Measurements from ENCODE around the gene SYTL2. TPM values are rescaled to one million over a fixed set of nuclear protein-coding genes. Genes with fewer than 3 reads are reported as not detected.

SYTL2 gene
- total and polyA plus RNA-seq, 2 experiments from 2014 or later = 3.4 to 7.2 TPM

GRCh38 chr11:85848006-85848405, 37.1 kb upstream of the SYTL2 start (continued):
- TF ChIP-seq ZNF462 (CRISPR knock-in tag; IDR thresholded peaks at IDR 0.05) (no peak), EZH2phosphoT487 (IDR thresholded peaks at IDR 0.05; ENCODE audit: unreplicated experiment) (no peak), CTCF (conservative IDR thresholded peaks at IDR 0.05; ENCODE audit: low read depth in 2 of 2) (no peak), ZNF331 (CRISPR knock-in tag; IDR thresholded peaks at IDR 0.05; ENCODE audit: low read depth) (no peak), ZNF114 (CRISPR knock-in tag; IDR thresholded peaks at IDR 0.05) (no peak), POLR2AphosphoS5 (IDR thresholded peaks at IDR 0.05; ENCODE audit: low read depth) (no peak), NANOG (IDR thresholded peaks at IDR 0.05; ENCODE audit: borderline replicate concordance) (no peak), CREB1 (CRISPR knock-in tag; IDR thresholded peaks at IDR 0.05; ENCODE audit: low read depth) (no peak), STAT1 (IDR thresholded peaks at IDR 0.05; ENCODE audit: unreplicated experiment) (no peak)

- DNase-seq (ENCODE audit: low spot score) (no peak), ATAC-seq (no peak)
- Mint-ChIP-seq H3K4me1 (no peaks in the 10 kb centered on the region), H3K9me3 (peaks cover 44% of the 10 kb centered on the region), H3K4me3 (no peak overlapping the region), H3K27me3 (ENCODE audit: insufficient read depth, low read depth, poor library complexity) (peaks cover 4% of the 10 kb centered on the region), H3K27ac (no peak overlapping the region), H3K36me3 (ENCODE audit: low read depth) (peaks cover 26% of the 10 kb centered on the region)
- Histone ChIP-seq H4K20me1 (replicated peaks; ENCODE audit: insufficient read depth) (no peaks in the 10 kb centered on the region), H3K79me2 (replicated peaks; ENCODE audit: insufficient read depth) (no peaks in the 10 kb centered on the region), H3K27ac (ENCODE audit: low read depth) (no peak overlapping the region), H3K36me3 (ENCODE audit: insufficient read depth) (peaks cover 5% of the 10 kb centered on the region; the same call in 1 of the 2 replicates), H3K4me2 (no peak overlapping the region), H3K4me3 (no peak overlapping the region), H3F3A (replicated peaks; ENCODE audit: low read depth) (no peaks in the 10 kb centered on the region), H3K27me3 (ENCODE audit: insufficient read depth) (no peaks in the 10 kb centered on the region), H2AFZ (no peak overlapping the region), H3K9me2 (ENCODE audit: insufficient read depth) (no peaks in the 10 kb centered on the region; the same call in 1 of the 2 replicates), H3K4me1 (ENCODE audit: insufficient read depth) (no peaks in the 10 kb centered on the region)
- TF ChIP-seq NANOG (IDR thresholded peaks at IDR 0.05; ENCODE audit: borderline replicate concordance) (no peak), JUNB (IDR thresholded peaks at IDR 0.05; ENCODE audit: unreplicated experiment) (no peak)
Observed at GRCh38 chr11:85847436-85847835, 36.5 kb upstream of the SYTL2 start.

Measured in GM23338 (cell line).